Hepatocyte (in vitro differentiated cells): ENCODE data around the gene BCAP31. TPM values are rescaled to one million over a fixed set of nuclear protein-coding genes. Genes with fewer than 3 reads are reported as not detected.

Source experiments
- DNase-seq: peaks from one replicate; pipeline ENCODE4 v3.0.0-alpha.2; 2016; ENCODE audit warnings: low spot score
- H2AFZ ChIP-seq: fragments of 200-600 bp; sonication (generic); 2 replicates; pipeline ENCODE4 v1.6.0; 2016; ENCODE audit warnings: antibody characterized with exemption, mild to moderate bottlenecking
- H3K27ac ChIP-seq: fragments of 200-600 bp; sonication (generic); 2 replicates; pipeline ENCODE4 v1.5.1; 2016; ENCODE audit warnings: mild to moderate bottlenecking
- H3K27me3 ChIP-seq: fragments of 200-600 bp; sonication (generic); 2 replicates; pipeline ENCODE4 v1.6.1; 2016
- H3K36me3 ChIP-seq: fragments of 200-600 bp; sonication (generic); replicated peaks from 2 replicates; pipeline ENCODE4 v1.5.1; 2016; ENCODE audit warnings: low read depth; ENCODE audit not compliant: insufficient read depth
- H3K4me1 ChIP-seq: fragments of 200-600 bp; sonication (generic); 2 replicates; pipeline ENCODE4 v1.5.1; 2016; ENCODE audit warnings: mild to moderate bottlenecking, moderate library complexity; ENCODE audit not compliant: insufficient read depth
- H3K4me2 ChIP-seq: fragments of 200-600 bp; sonication (generic); 2 replicates; pipeline ENCODE4 v1.6.0; 2016
- H3K4me3 ChIP-seq: fragments of 200-600 bp; sonication (generic); 2 replicates; pipeline ENCODE4 v1.5.1; 2016; ENCODE audit warnings: mild to moderate bottlenecking
- H3K79me2 ChIP-seq: fragments of 200-600 bp; sonication (generic); 2 replicates; pipeline ENCODE4 v1.6.0; 2017; ENCODE audit warnings: mild to moderate bottlenecking
- H3K9me2 ChIP-seq: fragments of 200-600 bp; sonication (generic); replicated peaks from 2 replicates; pipeline ENCODE4 v1.6.0; 2017; ENCODE audit warnings: mild to moderate bottlenecking; ENCODE audit not compliant: insufficient read depth
- H3K9me3 ChIP-seq: fragments of 200-600 bp; sonication (generic); 2 replicates; pipeline ENCODE4 v1.5.1; 2016; ENCODE audit warnings: low read depth, mild to moderate bottlenecking
- H4K20me1 ChIP-seq: fragments of 200-600 bp; sonication (generic); 2 replicates; pipeline ENCODE4 v1.6.0; 2016; ENCODE audit warnings: mild to moderate bottlenecking; ENCODE audit not compliant: insufficient read depth, poor library complexity, severe bottlenecking
- EZH2 ChIP-seq: fragments of 200-600 bp; sonication (generic); IDR thresholded peaks from 2 replicates; pipeline ENCODE4 v1.6.1; 2016; ENCODE audit warnings: antibody characterized with exemption, mild to moderate bottlenecking, borderline replicate concordance
- EZH2phosphoT487 ChIP-seq: fragments of 200-600 bp; sonication (generic); IDR thresholded peaks from one replicate; pipeline ENCODE4 v1.6.1; 2018; ENCODE audit warnings: antibody characterized with exemption, mild to moderate bottlenecking, low read depth, moderate library complexity; ENCODE audit not compliant: unreplicated experiment, severe bottlenecking
- WGBS: methylation state at CpG from one replicate; pipeline ENCODE4 v1.1.6; 2016; ENCODE audit warnings: low lambda C conversion rate; ENCODE audit errors: missing lambda C conversion rate; 5-methylcytosine and 5-hydroxymethylcytosine counted together
- polyA plus RNA-seq: library from polyadenylated mRNA; unstranded; fragments of >200 nt; fragmentation: Nextera tagmentation; extraction: Ambion mirVana; gene quantifications from 2 replicates; pipeline ENCODE4 v1.2.1, GENCODE V29; 2016
- total RNA-seq: library from RNA; depleted of rRNA; stranded (reverse); fragments of >200 nt; gene quantifications from 2 replicates; pipeline ENCODE4 v1.2.3, GENCODE V29; 2014
- TF ChIP-seq, protein P1 (sequence below): fragments of 200-600 bp; sonication (generic); IDR thresholded peaks from 2 replicates; pipeline ENCODE4 v1.5.1; 2016; ENCODE audit warnings: antibody characterized with exemption, mild to moderate bottlenecking; ENCODE audit not compliant: poor library complexity

BCAP31 gene
- total and polyA plus RNA-seq, 2 experiments from 2014 or later, result 146 to 351 TPM

DNA sequence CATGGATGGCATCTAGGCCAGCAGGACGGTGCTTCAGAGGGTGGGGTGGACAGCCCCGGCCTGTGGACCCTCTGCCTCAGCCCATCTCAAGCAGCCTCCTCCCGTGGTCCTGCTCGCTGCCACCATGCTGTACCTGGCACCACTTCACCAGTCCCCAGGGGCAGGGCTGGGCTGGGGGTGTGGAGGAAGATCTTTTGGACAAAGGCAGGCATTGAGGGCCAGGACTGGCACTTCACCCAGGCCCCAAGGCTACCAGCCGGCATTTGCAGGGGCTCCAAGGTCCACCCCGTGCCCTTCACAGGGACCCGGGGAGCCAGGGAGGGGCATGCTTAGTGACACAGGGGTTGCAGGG is 40.6 kb upstream of the BCAP31 start:
- peaks cover 5% of the 10 kb centered on the region for H3K4me1 ChIP-seq
- no peak overlapping the region for H2AFZ ChIP-seq
- no peaks in the 10 kb centered on the region for H3K79me2 ChIP-seq
- no peaks in the 10 kb centered on the region for H4K20me1 ChIP-seq
- 94% methylated on average over 7 of the region's 7 CpGs for WGBS
- no peaks in the 10 kb centered on the region for H3K9me2 ChIP-seq
- H3K9me3 ChIP-seq, result no peaks in the 10 kb centered on the region
- H3K27me3 ChIP-seq, result no peaks in the 10 kb centered on the region
- H3K4me3 ChIP-seq, result no peak overlapping the region
- H3K4me2 ChIP-seq, result no peak overlapping the region
- TF ChIP-seq EZH2, result no peak
- no peak for TF ChIP-seq EZH2phosphoT487
- TF ChIP-seq, protein P1, sequence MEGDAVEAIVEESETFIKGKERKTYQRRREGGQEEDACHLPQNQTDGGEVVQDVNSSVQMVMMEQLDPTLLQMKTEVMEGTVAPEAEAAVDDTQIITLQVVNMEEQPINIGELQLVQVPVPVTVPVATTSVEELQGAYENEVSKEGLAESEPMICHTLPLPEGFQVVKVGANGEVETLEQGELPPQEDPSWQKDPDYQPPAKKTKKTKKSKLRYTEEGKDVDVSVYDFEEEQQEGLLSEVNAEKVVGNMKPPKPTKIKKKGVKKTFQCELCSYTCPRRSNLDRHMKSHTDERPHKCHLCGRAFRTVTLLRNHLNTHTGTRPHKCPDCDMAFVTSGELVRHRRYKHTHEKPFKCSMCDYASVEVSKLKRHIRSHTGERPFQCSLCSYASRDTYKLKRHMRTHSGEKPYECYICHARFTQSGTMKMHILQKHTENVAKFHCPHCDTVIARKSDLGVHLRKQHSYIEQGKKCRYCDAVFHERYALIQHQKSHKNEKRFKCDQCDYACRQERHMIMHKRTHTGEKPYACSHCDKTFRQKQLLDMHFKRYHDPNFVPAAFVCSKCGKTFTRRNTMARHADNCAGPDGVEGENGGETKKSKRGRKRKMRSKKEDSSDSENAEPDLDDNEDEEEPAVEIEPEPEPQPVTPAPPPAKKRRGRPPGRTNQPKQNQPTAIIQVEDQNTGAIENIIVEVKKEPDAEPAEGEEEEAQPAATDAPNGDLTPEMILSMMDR, result no peak
- no peak for DNase-seq
- no peaks in the 10 kb centered on the region for H3K36me3 ChIP-seq
- H3K27ac ChIP-seq, result no peak overlapping the region

DNA sequence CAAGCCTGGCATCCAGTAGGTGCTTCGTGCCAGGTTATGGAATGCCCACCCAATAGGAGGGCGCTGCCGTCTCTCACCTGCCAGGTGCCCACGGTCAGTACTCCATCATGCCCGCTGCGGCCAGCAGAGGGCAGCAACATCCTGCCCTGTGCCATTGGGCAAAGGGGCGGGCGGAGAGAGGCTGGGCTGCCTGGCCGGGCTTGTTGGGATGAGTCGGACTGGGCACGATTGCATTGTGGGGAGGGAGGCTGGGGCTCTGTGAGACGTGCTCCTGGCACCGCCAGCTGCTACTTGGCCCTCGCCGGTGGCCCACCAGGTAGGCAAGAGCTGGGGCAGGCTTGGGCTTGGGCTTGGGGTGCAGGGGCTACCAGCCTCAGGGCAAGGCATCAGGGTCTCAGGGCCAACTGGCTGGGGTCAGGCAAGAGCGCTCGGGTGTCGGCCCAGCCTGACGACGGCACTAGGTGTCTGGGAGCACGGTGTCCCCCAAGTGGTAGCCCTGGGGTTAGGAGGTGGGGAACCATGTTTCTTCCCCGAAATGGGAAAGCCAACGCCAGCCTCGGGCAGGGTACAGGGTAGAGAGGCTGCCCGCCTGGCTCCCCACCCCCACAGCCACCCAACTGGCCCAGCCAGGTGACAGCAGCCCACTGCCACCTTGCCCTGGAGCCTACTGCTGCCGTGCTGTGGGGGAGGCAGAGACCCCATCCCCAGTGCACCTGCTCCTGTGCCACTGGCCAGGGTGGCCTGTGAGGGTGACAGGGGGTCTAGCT is 40.0 kb upstream of the BCAP31 start, which contains the start of gene PLXNB3:
Gene PLXNB3, plus strand, starts transcription at position 261 of the 767 bp plus-strand sequence. CDS start 1,287 bp downstream, outside the sequence.
- Histone ChIP-seq H3K4me3 (no peak within 1 kb of the TSS), H2AFZ (no peak within 1 kb of the TSS), H4K20me1 (no peaks in the 10 kb centered on the region), H3K79me2 (no peaks in the 10 kb centered on the region), H3K4me1 (peaks cover 5% of the 10 kb centered on the region), H3K9me2 (no peaks in the 10 kb centered on the region), H3K9me3 (no peaks in the 10 kb centered on the region), H3K36me3 (no peaks in the 10 kb centered on the region), H3K27ac (no peak within 1 kb of the TSS), H3K4me2 (peak within 1 kb of the TSS; percentile 49), H3K27me3 (no peaks in the 10 kb centered on the region)
- TF ChIP-seq, protein P1, result peak; percentile 63
- TF ChIP-seq EZH2, result no peak
- 75% methylated on average over 26 of the region's 26 CpGs for WGBS
- DNase-seq, result peak; percentile 83

DNA sequence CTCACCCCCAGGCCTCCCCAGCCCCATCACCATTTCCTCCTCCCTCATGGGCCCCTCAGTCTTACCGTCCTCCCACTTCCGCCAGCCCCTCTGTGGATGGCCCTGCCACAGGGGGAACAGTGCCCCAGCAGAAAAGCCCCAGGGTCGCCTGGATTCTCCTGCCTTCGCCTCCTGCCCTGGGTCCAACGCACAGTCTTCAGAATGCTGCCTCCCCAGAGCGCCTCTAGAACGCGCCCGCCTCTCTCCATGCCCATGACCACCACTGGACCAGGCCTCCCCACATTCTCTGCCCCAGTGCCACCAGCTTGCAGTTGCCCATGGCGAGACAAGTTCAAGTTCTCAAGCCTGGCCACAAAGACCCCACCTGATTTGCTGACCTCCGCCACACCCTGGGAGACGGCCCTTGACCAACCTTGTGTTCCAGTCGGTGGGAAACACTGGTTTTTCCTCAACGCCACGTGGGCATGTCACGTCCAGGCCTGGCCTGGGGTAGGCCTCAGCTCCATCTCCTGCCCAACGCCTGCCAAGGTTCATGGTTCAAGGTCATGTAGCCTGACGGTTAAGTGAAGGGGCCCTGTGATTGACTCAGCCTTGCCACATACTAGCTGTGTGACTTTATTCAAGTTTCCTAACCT is 39.2 kb upstream of the BCAP31 start:
- no peak overlapping the region for H3K4me2 ChIP-seq
- peaks cover 5% of the 10 kb centered on the region for H3K4me1 ChIP-seq
- no peaks in the 10 kb centered on the region for H3K9me3 ChIP-seq
- DNase-seq, result no peak
- no peak overlapping the region for H3K4me3 ChIP-seq
- no peak for TF ChIP-seq EZH2phosphoT487
- TF ChIP-seq EZH2, result no peak
- TF ChIP-seq, protein P1, result no peak
- no peak overlapping the region for H3K27ac ChIP-seq
- no peaks in the 10 kb centered on the region for H3K27me3 ChIP-seq
- H3K36me3 ChIP-seq, result no peaks in the 10 kb centered on the region
- H3K79me2 ChIP-seq, result no peaks in the 10 kb centered on the region
- WGBS, result 89% methylated on average over 18 of the region's 18 CpGs
- H3K9me2 ChIP-seq, result no peaks in the 10 kb centered on the region
- no peak overlapping the region for H2AFZ ChIP-seq
- H4K20me1 ChIP-seq, result no peaks in the 10 kb centered on the region
